NCI-H187 (cell line): ENCODE results near the gene TXNIP.

Experiments used
- DNase-seq, 2 experiments: peaks; one replicate each; lab custom pipeline; 2025; lab: John Stamatoyannopoulos, UW

TXNIP gene

DNA sequence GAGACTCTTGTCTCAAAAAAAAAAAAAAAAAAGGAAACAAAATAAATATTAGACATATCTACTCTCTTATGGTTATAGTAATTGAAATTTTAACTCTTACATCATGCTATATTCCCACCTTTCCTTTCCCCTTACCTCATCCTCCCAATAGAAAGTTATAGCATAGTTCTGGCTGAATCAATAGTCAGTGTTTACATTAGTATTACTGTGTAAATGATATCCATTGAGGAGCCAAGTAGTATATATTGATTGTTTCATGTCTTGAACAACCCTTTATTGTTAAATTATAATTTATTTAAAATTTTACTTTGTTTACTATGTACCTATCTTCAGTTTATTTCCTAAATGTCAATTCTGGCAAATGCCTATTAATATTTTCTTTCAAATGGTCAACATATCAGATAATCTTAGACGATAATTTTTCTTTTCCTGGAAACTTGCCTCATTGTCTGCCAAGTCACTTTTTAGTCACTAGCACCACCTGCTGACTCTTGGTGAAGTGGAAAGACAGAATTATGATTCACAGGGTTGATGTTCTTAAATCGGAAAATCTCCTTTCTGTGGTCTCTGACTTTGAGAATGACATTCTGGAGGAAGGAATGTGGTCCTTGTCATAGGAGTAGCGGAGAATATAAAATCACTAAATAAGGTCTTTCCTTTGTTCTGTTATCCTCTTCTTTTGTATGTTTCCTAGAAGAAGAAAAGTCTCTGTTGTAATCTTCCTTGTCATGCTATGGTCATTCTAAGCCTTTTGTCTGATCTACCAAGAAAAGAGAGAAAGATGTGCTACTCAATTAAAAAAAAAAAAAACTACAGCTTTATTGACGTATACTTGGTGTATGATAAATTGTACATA is 16.6 kb upstream of the TXNIP start:
- DNase-seq, result peak; percentile 36 to 70

- no peak for DNase-seq
These were observed 13.9 kb upstream of the TXNIP start for GRCh38 chr1:146010126-146010738.

GRCh38 chr1:146007489-146008133 is 11.2 kb upstream of the TXNIP start:
- no peak for DNase-seq

DNA sequence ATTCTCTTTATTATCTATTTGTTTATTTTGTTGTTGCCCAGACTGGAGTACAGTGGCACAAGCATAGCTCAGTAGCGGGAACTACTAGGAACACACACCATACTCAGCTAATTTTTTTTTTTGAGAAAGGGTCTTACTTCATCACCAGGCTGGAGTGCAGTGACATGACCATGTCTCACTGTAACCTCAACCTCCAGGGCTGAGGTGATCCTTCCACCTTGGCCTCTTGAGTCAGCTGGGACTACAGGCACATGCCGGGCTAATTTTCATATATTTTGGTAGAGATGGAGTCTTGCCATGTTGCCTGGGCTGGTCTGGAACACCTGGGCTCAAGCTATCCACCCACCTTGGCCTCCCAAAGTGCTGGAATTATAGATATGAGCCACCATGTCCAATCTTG is 5.3 kb upstream of the TXNIP start:
- no peak for DNase-seq

- peak; percentile 48 to 50 for DNase-seq
These were observed 3.1 kb upstream of the TXNIP start for GRCh38 chr1:145999321-146000024.

DNA sequence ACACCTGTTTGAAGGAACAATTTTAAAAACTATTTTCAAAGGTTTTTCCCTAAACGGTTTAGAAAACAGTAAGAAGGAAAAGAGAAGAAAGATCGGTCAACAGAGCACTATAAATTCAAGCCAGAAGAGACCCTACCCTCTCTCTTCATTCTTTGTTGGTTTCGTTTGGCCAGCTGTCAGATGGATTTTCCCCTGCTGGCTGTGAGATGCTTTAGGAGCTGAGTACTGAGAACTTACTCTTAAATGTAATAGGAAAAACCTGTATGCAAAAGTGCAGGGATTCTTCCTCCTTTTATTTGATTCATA is 1.3 kb upstream of the TXNIP start:
- DNase-seq, result no peak

GRCh38 chr1:145997016-145997717 is 788 bp upstream of the TXNIP start:
- DNase-seq, result no peak

- peak; percentile 33 to 71 for DNase-seq
These were observed 381 bp downstream of the TXNIP start for GRCh38 chr1:145995964-145996432.

GRCh38 chr1:145995148-145995881 is 1.1 kb downstream of the TXNIP start:
- no peak for DNase-seq

- no peak for DNase-seq
These were observed 1.8 kb downstream of the TXNIP start for GRCh38 chr1:145994391-145995120.

DNA sequence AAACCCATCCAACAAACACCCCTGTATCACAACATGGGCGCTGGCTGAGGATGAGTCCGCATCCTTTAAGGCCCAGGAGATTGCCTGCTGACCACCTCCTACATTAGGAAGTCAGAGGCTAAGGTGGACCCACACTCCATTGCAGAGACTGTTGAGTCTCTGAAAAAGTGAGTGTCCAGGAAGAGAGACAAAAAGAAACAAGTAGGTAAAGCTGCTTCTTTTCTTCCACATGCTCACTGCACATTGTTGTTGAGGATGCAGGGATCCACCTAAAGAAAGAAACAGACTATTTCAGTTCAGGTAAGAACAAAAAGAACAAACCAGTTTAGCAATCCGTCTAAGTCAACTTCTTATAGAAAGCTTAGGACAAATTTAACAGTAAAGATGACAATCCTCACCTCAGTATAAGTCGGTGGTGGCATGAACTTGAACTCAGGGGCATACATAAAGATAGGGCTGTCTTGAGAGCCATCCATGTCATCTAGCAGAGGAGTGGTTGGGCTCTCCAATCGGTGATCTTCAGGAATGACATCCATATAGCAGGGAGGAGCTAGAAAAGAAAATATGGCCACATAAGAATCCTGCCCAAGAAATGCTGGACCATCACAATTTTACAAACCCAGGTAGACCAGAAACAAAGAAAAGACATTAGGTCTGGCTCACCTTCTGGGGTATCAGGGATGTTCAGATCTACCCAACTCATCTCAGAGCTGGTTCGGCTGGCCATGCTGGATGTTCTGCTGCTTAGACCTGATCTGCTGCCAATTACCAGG is 2.6 kb downstream of the TXNIP start:
- no peak for DNase-seq

- no peak for DNase-seq
These were observed 3.3 kb downstream of the TXNIP start for GRCh38 chr1:145992958-145993617.

DNA sequence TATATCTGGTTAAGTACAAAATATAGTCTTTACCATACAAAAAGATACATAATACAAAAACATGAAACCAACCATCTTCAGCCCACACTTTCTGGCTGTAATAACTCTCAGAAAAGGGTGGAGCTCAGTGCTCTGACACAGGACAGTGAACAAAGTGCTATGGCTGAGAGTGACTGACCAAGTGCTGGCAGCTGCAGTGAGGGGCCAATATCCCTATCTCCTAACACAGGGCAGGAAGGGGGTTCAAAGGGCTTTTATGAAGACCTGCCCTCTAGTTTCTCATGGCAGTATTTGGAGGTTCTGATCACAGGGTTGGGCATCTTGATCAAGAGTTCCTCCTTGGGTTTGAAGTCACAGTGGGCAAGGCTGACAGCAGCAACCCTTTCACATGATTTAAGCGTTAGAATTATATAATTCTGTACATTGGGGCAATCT is 3.9 kb downstream of the TXNIP start:
- no peak for DNase-seq

- DNase-seq, result no peak
These were observed 4.5 kb downstream of the TXNIP start for GRCh38 chr1:145991735-145992412.

GRCh38 chr1:145990249-145990855 is 6.0 kb downstream of the TXNIP start:
- DNase-seq, result no peak

DNA sequence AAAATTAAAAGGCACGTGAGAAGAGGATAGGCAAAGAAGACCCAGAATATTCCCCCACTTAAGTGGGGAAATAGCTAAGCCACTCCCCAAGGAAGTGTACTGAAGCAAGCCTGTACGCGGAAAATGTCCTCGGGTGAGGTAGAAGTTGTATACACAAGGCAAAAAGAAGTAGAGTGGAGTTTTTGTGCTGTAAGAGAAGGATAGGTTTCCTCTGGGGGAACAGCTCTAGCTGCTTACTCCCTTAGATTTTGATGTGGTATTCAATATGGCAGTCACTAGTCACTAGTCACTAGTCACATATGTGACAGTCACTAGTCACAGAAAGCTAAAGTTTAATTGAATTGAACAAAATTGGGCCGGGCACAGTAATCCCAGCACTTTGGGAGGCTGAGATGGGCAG is 7.6 kb downstream of the TXNIP start:
- DNase-seq, result no peak

DNA sequence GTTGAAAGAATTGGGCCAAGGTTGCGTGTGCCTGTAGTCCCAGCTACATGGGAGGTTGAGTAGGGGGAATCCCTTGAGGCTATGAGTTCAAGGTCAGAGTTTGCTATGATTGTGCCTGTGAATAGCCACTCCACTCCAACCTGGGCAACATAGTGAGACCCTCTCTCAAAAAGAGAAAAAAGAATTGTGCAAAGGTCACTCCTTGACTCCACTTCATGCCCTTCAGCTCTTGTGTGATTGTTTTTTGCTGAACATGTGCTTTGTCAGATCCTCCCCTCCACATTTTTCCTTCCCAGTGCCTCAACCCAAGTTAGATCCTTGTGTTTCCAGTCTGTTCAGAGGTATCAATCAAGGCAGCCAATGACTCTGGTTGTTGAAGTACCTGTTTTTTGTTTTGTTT is 8.5 kb downstream of the TXNIP start:
- no peak for DNase-seq

GRCh38 chr1:145986551-145986950 is 9.8 kb downstream of the TXNIP start:
- no peak for DNase-seq
